ENCODE measurements around the gene IFI30. TPM values are rescaled to one million over a fixed set of nuclear protein-coding genes. Genes with fewer than 3 reads are reported as not detected.

The IFI30 gene
- polyA plus RNA-seq, 1 donor: 270 TPM

DNA sequence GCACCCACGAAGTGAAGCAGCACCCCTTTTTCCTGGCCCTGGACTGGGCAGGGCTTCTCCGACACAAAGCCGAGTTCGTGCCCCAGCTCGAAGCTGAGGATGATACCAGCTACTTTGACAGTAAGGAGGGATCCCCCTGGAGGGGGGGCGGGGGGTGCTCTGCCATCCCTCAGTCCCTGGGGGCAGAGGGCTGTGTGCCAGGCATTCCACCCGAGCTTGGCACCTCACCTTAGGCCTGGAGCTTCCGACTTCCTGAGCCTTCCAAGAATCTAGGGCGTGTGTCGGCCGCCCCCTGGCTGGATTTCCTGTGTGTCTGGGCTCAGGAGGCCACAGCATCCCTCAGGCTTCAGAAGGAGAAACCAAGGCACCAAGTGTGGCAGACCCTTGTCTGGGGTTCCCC is 36.4 kb upstream of the IFI30 start:
- WGBS (ENCODE audit: insufficient coverage, low lambda C conversion rate): no CpG with 5 or more reads among the region's 11 CpGs
- Histone ChIP-seq H3K36me3 (ENCODE audit: control insufficient read depth, insufficient read depth, low read length) (peaks cover 55% of the 10 kb centered on the region), H3K4me3 (ENCODE audit: low read length) (no peak overlapping the region), H3K4me1 (ENCODE audit: control insufficient read depth, insufficient read depth, low read length) (peaks cover 15% of the 10 kb centered on the region), H3K27me3 (ENCODE audit: control insufficient read depth, insufficient read depth, low read length) (no peaks in the 10 kb centered on the region), H3K27ac (ENCODE audit: low read length) (peak overlapping the region; percentile 84), H3K9me3 (ENCODE audit: control insufficient read depth, low read depth, low read length) (peaks cover 3% of the 10 kb centered on the region)
- no peak for DNase-seq

DNA sequence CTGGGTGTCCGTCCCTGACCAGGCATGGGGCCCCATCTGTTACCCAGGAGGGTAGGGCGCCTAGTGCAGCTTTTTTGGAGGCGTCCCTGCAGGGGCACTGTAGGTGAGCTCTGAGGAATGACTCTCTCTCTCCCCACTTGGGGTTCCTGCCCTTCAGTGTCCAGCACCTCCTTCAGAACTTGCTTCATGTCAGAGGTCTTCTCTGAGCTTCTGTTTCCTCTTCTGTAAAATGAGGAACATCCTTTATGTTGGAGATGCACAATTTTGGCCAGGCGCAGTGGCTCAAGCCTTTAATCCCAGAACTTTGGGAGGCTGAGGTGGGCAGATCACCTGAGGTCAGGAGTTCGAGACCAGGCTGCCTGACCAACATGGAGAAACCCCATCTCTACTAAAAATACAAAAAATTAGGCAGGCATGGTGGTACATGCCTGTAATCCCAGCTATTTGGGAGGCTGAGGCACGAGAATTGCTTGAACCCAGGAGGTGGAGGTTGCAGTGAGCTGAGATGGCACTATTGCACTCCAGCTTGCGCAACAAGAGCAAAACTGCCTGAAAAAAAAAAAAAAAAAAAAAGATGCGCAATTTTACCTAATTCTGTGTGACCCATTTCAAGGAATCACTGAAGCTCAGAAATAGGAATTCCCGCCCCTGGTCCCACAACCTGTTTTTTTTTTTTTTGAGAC is 35.8 kb upstream of the IFI30 start:
- no peak for DNase-seq
- Histone ChIP-seq H3K27ac (ENCODE audit: low read length) (no peak overlapping the region), H3K9me3 (ENCODE audit: control insufficient read depth, low read depth, low read length) (peaks cover 3% of the 10 kb centered on the region), H3K27me3 (ENCODE audit: control insufficient read depth, insufficient read depth, low read length) (no peaks in the 10 kb centered on the region), H3K36me3 (ENCODE audit: control insufficient read depth, insufficient read depth, low read length) (peaks cover 55% of the 10 kb centered on the region), H3K4me1 (ENCODE audit: control insufficient read depth, insufficient read depth, low read length) (peaks cover 15% of the 10 kb centered on the region), H3K4me3 (ENCODE audit: low read length) (no peak overlapping the region)
- no CpG with 5 or more reads among the region's 9 CpGs for WGBS (ENCODE audit: insufficient coverage, low lambda C conversion rate)

- 71% methylated on average over 1 of the region's 1 CpG for WGBS (ENCODE audit: insufficient coverage, low lambda C conversion rate)
- no peak for DNase-seq
- H3K27ac ChIP-seq (ENCODE audit: low read length): no peak overlapping the region
- H3K27me3 ChIP-seq (ENCODE audit: control insufficient read depth, insufficient read depth, low read length): no peaks in the 10 kb centered on the region
- H3K4me3 ChIP-seq (ENCODE audit: low read length): no peak overlapping the region
- peaks cover 63% of the 10 kb centered on the region for H3K36me3 ChIP-seq (ENCODE audit: control insufficient read depth, insufficient read depth, low read length)
- H3K9me3 ChIP-seq (ENCODE audit: control insufficient read depth, low read depth, low read length): peaks cover 2% of the 10 kb centered on the region
- peaks cover 13% of the 10 kb centered on the region for H3K4me1 ChIP-seq (ENCODE audit: control insufficient read depth, insufficient read depth, low read length)
These were observed 33.1 kb upstream of the IFI30 start for GRCh38 chr19:18140473-18140872.

- WGBS (ENCODE audit: insufficient coverage, low lambda C conversion rate): no CpG with 5 or more reads among the region's 6 CpGs
- Histone ChIP-seq H3K27me3 (ENCODE audit: control insufficient read depth, insufficient read depth, low read length) (no peaks in the 10 kb centered on the region), H3K4me1 (ENCODE audit: control insufficient read depth, insufficient read depth, low read length) (peaks cover 10% of the 10 kb centered on the region), H3K36me3 (ENCODE audit: control insufficient read depth, insufficient read depth, low read length) (peaks cover 67% of the 10 kb centered on the region), H3K27ac (ENCODE audit: low read length) (no peak overlapping the region), H3K9me3 (ENCODE audit: control insufficient read depth, low read depth, low read length) (no peaks in the 10 kb centered on the region), H3K4me3 (ENCODE audit: low read length) (no peak overlapping the region)
- DNase-seq: no peak
These were observed 32.6 kb upstream of the IFI30 start for GRCh38 chr19:18141031-18141430.

DNA sequence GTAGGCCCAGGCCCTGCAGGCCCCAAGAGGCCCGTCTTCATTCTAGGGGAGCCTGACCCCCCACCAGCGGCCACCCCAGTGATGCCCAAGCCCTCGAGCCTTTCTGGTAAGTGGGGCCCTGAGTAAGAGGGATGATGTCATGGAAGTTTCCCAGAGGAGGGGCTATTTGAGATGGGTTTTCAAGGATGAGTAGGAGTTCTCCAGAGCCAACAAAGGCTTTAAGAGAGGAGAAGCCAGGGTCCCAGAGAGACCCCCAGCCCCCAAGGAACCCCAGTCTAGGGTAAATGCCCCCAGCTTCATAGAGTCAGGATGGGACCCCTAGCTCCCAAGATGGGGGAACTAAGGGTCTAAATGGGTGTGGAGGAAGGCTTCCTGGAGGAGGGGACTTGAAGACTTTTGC is 29.7 kb upstream of the IFI30 start:
- H3K36me3 ChIP-seq (ENCODE audit: control insufficient read depth, insufficient read depth, low read length): peaks cover 68% of the 10 kb centered on the region
- no peak for DNase-seq

DNA sequence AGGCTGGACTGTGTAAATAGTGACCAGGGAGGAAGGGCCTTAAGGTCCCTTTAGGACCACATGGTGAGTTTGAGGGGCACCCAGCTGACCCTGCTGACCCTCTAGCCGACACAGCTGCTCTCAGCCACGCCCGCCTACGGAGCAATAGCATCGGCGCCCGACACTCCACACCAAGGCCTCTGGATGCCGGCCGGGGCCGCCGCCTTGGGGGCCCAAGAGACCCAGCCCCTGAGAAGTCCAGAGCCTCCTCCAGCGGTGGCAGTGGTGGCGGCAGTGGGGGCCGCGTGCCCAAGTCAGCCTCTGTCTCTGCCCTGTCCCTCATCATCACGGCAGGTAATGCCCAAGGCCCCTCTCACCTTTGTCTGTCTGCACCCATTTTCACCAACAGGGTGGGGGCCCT is 29.3 kb upstream of the IFI30 start:
- no CpG with 5 or more reads among the region's 16 CpGs for WGBS (ENCODE audit: insufficient coverage, low lambda C conversion rate)
- no peak for DNase-seq
- no peaks in the 10 kb centered on the region for H3K4me1 ChIP-seq (ENCODE audit: control insufficient read depth, insufficient read depth, low read length)
- no peaks in the 10 kb centered on the region for H3K9me3 ChIP-seq (ENCODE audit: control insufficient read depth, low read depth, low read length)
- peaks cover 66% of the 10 kb centered on the region for H3K36me3 ChIP-seq (ENCODE audit: control insufficient read depth, insufficient read depth, low read length)
- H3K4me3 ChIP-seq (ENCODE audit: low read length): no peak overlapping the region
- no peak overlapping the region for H3K27ac ChIP-seq (ENCODE audit: low read length)
- no peaks in the 10 kb centered on the region for H3K27me3 ChIP-seq (ENCODE audit: control insufficient read depth, insufficient read depth, low read length)

More for the DNA sequence above, 29.7 kb upstream of the IFI30 start:
- no peaks in the 10 kb centered on the region for H3K4me1 ChIP-seq (ENCODE audit: control insufficient read depth, insufficient read depth, low read length)
- H3K9me3 ChIP-seq (ENCODE audit: control insufficient read depth, low read depth, low read length): no peaks in the 10 kb centered on the region
- no CpG with 5 or more reads among the region's 3 CpGs for WGBS (ENCODE audit: insufficient coverage, low lambda C conversion rate)
- H3K4me3 ChIP-seq (ENCODE audit: low read length): no peak overlapping the region
- H3K27me3 ChIP-seq (ENCODE audit: control insufficient read depth, insufficient read depth, low read length): no peaks in the 10 kb centered on the region
- no peak overlapping the region for H3K27ac ChIP-seq (ENCODE audit: low read length)

DNA sequence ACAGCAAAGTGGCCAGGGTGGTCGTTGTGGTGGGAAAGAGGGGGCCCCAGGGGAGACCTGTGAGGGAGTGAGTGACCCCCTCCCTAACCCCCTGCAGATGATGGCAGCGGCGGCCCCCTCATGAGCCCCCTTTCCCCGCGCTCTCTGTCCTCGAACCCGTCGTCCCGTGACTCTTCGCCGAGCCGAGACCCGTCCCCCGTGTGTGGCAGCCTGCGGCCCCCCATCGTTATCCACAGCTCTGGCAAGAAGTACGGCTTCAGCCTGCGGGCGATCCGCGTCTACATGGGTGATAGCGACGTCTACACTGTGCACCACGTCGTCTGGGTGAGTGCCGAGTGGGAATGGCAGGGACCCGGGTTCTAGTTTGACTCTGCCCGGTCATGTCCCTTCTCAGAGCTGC is 28.7 kb upstream of the IFI30 start:
- Histone ChIP-seq H3K4me3 (ENCODE audit: low read length) (no peak overlapping the region), H3K36me3 (ENCODE audit: control insufficient read depth, insufficient read depth, low read length) (peaks cover 68% of the 10 kb centered on the region), H3K27ac (ENCODE audit: low read length) (no peak overlapping the region), H3K9me3 (ENCODE audit: control insufficient read depth, low read depth, low read length) (no peaks in the 10 kb centered on the region), H3K27me3 (ENCODE audit: control insufficient read depth, insufficient read depth, low read length) (no peaks in the 10 kb centered on the region), H3K4me1 (ENCODE audit: control insufficient read depth, insufficient read depth, low read length) (no peaks in the 10 kb centered on the region)
- no CpG with 5 or more reads among the region's 28 CpGs for WGBS (ENCODE audit: insufficient coverage, low lambda C conversion rate)
- DNase-seq: no peak

GRCh38 chr19:18145391-18145999 is 28.1 kb upstream of the IFI30 start:
- Histone ChIP-seq H3K4me3 (ENCODE audit: low read length) (no peak overlapping the region), H3K36me3 (ENCODE audit: control insufficient read depth, insufficient read depth, low read length) (peaks cover 68% of the 10 kb centered on the region)

GRCh38 chr19:18147396-18147795 is 26.2 kb upstream of the IFI30 start:
- no CpG with 5 or more reads among the region's 13 CpGs for WGBS (ENCODE audit: insufficient coverage, low lambda C conversion rate)
- Histone ChIP-seq H3K36me3 (ENCODE audit: control insufficient read depth, insufficient read depth, low read length) (peaks cover 60% of the 10 kb centered on the region), H3K4me1 (ENCODE audit: control insufficient read depth, insufficient read depth, low read length) (peaks cover 8% of the 10 kb centered on the region), H3K27me3 (ENCODE audit: control insufficient read depth, insufficient read depth, low read length) (no peaks in the 10 kb centered on the region), H3K9me3 (ENCODE audit: control insufficient read depth, low read depth, low read length) (no peaks in the 10 kb centered on the region), H3K4me3 (ENCODE audit: low read length) (no peak overlapping the region), H3K27ac (ENCODE audit: low read length) (no peak overlapping the region)
- DNase-seq: no peak

More at GRCh38 chr19:18145391-18145999, 28.1 kb upstream of the IFI30 start:
- no peaks in the 10 kb centered on the region for H3K9me3 ChIP-seq (ENCODE audit: control insufficient read depth, low read depth, low read length)
- H3K4me1 ChIP-seq (ENCODE audit: control insufficient read depth, insufficient read depth, low read length): no peaks in the 10 kb centered on the region
- no CpG with 5 or more reads among the region's 19 CpGs for WGBS (ENCODE audit: insufficient coverage, low lambda C conversion rate)
- no peaks in the 10 kb centered on the region for H3K27me3 ChIP-seq (ENCODE audit: control insufficient read depth, insufficient read depth, low read length)
- no peak overlapping the region for H3K27ac ChIP-seq (ENCODE audit: low read length)
- no peak for DNase-seq

- no peak overlapping the region for H3K27ac ChIP-seq (ENCODE audit: low read length)
- H3K36me3 ChIP-seq (ENCODE audit: control insufficient read depth, insufficient read depth, low read length): peaks cover 39% of the 10 kb centered on the region
- H3K4me3 ChIP-seq (ENCODE audit: low read length): no peak overlapping the region
- H3K9me3 ChIP-seq (ENCODE audit: control insufficient read depth, low read depth, low read length): no peaks in the 10 kb centered on the region
- H3K27me3 ChIP-seq (ENCODE audit: control insufficient read depth, insufficient read depth, low read length): no peaks in the 10 kb centered on the region
- peaks cover 11% of the 10 kb centered on the region for H3K4me1 ChIP-seq (ENCODE audit: control insufficient read depth, insufficient read depth, low read length)
- WGBS (ENCODE audit: insufficient coverage, low lambda C conversion rate): no CpG with 5 or more reads among the region's 16 CpGs
- no peak for DNase-seq
These were observed 24.0 kb upstream of the IFI30 start for GRCh38 chr19:18149596-18149975.
